Stimulated activated effector memory CD8-positive, alpha-beta T cell treated with anti-CD3 and anti-CD28 coated beads, Interleukin-12 subunit alpha, Interleukin-12 subunit beta, amount 100 ng/mL, for 72 hours (primary cell): ENCODE results near the gene PREX1.

Experiments used
- ATAC-seq: fragments of 150-1000 bp; cut with Tn5 transposase; 2 replicates; pipeline ENCODE4 v1.10.0; 2021
- DNase-seq, 2 donors: peaks; one replicate each; pipeline ENCODE4 v3.0.0; 2021 to 2022; ENCODE audit warnings: low spot score in 2 of 2
- H3K27ac Mint-ChIP-seq: one replicate; pipeline ENCODE4 v1.8.0; 2022; ENCODE audit warnings: mild to moderate bottlenecking, mixed read lengths
- H3K36me3 Mint-ChIP-seq: one replicate; pipeline ENCODE4 v1.8.0; 2022; ENCODE audit warnings: mild to moderate bottlenecking, mixed read lengths
- H3K4me1 Mint-ChIP-seq: one replicate; pipeline ENCODE4 v1.8.0; 2022; ENCODE audit warnings: mixed read lengths
- H3K4me3 Mint-ChIP-seq: one replicate; pipeline ENCODE4 v1.8.0; 2022; ENCODE audit warnings: mild to moderate bottlenecking, mixed read lengths
- H3K9me3 Mint-ChIP-seq: one replicate; pipeline ENCODE4 v1.8.0; 2022; ENCODE audit warnings: mixed read lengths

PREX1 gene

DNA sequence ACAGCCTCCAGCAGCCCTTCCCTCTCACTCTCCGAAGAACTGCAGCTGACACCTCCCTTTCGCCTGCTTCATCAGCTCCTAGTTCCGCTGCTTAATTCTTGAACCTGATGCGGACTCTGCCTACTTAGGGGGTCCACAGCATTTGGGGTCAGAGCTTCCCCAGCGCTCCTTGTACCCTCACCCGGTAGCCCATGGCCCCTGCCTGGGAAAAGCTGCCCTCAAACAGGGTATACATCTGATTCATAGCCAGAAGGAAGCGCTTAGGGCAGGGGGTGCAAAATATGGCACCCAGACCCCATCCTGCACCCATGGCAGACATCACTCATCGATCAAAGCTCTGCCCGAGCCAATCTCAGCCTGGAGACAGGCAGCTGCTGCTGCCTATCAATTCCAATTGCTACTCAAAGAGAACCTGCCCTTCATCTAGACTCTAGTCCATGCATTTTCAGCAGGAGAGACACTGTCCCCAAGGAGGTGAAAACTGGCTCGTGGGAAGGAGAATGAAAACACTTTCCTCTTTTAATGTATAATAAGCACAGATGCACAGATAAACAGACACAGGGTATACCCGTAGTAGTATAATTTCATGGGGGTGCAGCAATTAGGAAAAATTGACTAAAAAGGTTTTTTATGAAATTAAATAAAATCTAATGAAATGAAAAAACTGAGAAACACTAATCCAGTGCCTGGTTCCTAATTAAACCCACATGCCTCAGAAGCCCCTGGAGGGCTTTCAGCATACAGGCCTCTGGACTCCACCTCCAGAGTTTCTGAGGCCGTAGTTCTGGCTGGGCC lies 194.8 kb downstream of the PREX1 start:
- Mint-ChIP-seq H3K4me1 (peaks cover 32% of the 10 kb centered on the region), H3K4me3 (no peak overlapping the region), H3K9me3 (no peaks in the 10 kb centered on the region), H3K27ac (peak overlapping the region; percentile 46), H3K36me3 (peaks cover 89% of the 10 kb centered on the region)
- DNase-seq: no peak
- ATAC-seq: no peak

DNA sequence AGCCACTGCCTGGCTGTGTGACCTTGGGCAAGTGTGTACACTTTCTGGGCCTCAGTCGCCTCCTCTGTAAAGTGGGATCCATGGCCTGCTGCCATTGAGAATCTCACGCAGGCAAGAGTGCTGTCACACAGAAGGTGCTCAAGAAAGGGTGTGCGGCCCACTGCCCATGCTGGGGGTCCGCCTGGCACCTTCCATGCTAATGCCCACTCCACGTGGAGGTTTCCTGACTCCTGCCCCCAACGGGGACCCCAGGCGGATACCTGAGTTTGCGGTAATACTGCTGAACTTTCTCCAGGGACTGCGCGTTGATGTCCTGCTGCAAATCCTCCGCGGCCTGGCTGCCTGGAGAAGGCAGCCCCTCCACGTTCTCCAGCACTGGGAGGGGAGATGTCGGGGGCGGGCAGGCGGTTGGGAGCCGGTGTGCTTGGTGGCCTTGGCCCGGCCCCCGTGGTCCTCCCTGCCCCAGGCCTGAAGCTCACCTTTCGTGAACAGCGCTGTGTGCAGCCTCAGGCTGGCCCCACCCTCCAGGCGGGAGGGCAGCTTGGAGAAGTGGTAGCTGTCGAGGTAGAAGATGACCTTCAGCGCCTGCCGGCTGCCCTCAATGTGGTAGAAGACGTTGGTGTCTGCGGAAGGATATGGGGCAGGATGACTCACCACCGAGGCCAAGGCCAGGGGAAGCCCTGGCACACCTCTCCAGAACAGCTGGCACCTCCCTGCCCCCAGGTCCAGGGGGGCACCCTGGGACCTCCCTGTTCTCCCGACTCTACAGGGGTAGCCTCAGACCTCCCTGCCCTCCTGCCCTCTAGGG lies 195.6 kb downstream of the PREX1 start:
- Mint-ChIP-seq H3K4me3 (no peak overlapping the region), H3K36me3 (peaks cover 88% of the 10 kb centered on the region), H3K4me1 (peaks cover 29% of the 10 kb centered on the region), H3K9me3 (no peaks in the 10 kb centered on the region), H3K27ac (peak overlapping the region; percentile 46)
- no peak for DNase-seq
- ATAC-seq: peak; percentile 83

DNA sequence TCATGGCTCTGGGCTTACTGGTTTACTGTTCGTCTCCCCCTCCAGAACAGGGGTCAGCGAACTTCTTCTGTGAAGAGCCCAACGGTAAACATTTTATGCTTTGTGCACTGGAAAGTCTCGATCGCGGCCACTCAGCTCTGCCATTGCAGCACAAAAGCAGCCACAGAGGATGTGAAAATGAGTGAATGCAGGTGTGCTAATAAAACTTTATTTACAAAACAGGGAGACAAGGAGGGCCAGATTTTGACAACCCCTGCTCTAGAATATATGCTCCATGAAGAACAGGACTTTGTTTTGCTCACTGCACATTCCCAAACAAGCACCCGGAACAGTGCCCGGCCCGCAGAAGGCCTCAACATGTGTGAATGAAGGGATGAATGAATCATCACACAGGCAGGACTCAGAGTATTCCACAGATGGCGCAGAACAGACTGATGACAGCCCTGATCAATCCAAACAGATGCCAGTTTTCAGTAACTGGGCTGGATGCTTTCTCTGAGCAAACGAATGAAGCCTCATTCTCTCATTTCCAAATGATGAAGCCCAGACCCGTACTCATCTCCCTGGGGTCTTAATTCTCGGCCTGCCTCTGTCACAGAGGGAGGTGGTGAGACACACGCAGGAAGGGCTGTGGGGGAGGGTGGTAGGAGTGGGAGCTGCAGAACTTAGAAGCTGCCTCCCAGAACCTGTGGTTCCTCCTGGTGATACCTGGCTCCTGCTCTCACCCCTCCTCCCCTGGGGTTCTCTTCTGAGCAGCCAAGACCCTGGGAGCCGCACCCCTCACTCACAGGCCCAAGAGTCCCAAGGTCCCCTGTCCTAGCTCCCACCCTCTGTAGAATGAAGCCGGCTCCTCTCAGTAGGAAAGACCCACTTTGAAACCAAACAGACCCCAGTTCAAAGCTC lies 196.4 kb downstream of the PREX1 start:
- peaks cover 29% of the 10 kb centered on the region for H3K4me1 Mint-ChIP-seq
- peaks cover 95% of the 10 kb centered on the region for H3K36me3 Mint-ChIP-seq
- ATAC-seq (no peak), DNase-seq (no peak)
- H3K4me3 Mint-ChIP-seq: no peak overlapping the region
- no peak overlapping the region for H3K27ac Mint-ChIP-seq
- no peaks in the 10 kb centered on the region for H3K9me3 Mint-ChIP-seq

DNA sequence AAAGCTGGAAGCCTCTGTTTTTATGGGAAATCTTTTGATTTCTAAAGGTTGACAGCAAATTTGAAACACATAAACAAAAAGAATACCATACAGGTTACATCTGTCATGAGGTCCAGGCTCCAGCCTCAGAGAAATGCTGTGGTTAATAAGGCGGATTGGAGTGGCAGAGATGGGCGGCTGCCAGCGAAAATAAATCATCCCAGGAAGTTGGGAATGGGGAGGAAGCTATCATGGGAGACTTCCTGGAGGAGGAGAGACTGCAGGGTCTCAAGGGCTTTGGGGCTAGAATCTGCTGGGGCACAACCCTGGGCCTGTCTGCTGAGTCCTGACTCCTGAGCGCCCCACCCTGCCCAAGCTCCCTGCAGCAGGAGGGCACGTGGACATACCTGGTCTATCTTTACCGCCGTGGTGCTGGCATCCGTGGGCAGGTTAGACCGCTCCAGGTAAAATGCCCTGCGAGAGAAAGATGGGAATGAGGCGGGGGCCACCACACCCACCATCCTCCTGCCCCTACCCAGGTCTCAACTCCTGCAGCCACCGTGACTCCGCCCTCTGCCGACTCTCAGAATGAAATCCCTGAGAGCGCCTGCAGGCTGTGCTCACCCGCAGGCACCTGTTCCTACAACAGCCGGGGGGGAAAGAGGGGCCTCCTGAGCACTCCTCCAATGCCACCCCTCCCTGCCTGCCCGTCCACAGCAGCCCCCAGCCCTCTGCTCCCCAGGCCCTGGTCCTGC lies 197.3 kb downstream of the PREX1 start:
- Mint-ChIP-seq H3K4me1 (peaks cover 25% of the 10 kb centered on the region), H3K27ac (peak overlapping the region; percentile 52), H3K36me3 (peaks cover 98% of the 10 kb centered on the region), H3K9me3 (no peaks in the 10 kb centered on the region), H3K4me3 (no peak overlapping the region)
- DNase-seq (no peak), ATAC-seq (no peak)

DNA sequence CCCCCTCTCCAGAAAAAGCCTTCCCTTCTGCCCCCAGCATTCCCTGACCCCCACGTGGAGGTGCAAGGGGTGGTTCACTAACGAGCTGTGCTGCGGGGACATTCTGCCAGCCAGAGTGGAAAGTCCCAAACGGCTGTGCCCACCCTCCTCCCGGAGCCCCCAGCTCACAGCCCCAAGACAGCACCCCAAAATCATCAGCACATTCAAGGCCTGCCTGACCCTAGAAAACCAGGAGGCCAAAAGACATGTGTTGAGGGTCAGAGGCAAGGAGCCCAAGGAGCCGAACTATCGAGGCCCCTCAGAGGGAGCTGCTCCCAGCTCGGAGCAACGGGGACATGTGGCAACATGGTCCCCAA lies 197.9 kb downstream of the PREX1 start:
- H3K36me3 Mint-ChIP-seq: peaks cover 99% of the 10 kb centered on the region
- peak overlapping the region; percentile 52 for H3K27ac Mint-ChIP-seq
- H3K4me1 Mint-ChIP-seq: peaks cover 19% of the 10 kb centered on the region

DNA sequence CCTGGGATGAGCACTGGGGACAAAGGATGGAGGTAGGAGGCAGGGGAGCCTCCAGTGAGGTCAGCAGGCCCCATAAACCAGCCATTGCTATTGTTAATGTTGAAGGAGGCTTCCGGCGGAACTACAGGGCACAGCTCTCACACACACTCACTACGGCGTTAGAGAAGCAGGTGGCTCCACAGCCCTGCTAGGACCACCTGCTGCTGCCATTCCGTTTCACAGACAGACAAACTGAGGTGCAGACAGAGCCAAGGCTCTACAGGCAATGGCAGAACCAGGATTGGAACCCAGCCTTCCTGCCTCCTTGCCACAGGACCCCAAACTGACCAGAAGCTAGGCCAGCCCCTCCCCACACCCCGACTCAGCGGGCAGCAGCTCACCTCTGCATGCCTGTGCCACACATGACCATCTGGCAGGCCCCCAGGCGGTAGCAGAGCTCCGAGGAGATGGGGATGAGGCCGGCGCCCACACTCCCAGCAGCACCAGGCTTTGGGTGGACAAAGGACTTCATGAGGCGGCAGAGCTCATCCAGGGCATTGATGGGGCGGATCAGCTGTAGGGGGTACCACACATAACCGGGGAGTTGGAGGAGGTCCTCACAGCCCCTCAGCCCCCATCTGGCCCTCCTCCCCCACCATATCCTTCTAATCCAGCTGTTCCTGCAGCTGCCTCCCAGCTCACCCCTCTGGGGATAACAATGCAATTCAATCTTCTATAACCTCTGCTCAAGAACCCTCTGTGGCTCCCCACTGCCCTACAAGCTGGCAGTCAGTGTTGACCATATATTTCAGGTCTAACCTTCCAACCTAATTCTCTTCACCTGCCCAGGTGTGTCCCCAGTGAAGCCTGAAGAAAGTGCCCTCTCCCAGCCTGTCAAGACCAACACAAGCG lies 198.5 kb downstream of the PREX1 start:
- DNase-seq: no peak
- H3K4me3 Mint-ChIP-seq: no peak overlapping the region
- peaks cover 17% of the 10 kb centered on the region for H3K4me1 Mint-ChIP-seq
- peaks cover 99% of the 10 kb centered on the region for H3K36me3 Mint-ChIP-seq
- no peak for ATAC-seq
- H3K9me3 Mint-ChIP-seq: no peaks in the 10 kb centered on the region
- H3K27ac Mint-ChIP-seq: peak overlapping the region; percentile 52

More for the DNA sequence above, 197.9 kb downstream of the PREX1 start:
- H3K9me3 Mint-ChIP-seq: no peaks in the 10 kb centered on the region
- H3K4me3 Mint-ChIP-seq: no peak overlapping the region
- no peak for ATAC-seq
- no peak for DNase-seq

DNA sequence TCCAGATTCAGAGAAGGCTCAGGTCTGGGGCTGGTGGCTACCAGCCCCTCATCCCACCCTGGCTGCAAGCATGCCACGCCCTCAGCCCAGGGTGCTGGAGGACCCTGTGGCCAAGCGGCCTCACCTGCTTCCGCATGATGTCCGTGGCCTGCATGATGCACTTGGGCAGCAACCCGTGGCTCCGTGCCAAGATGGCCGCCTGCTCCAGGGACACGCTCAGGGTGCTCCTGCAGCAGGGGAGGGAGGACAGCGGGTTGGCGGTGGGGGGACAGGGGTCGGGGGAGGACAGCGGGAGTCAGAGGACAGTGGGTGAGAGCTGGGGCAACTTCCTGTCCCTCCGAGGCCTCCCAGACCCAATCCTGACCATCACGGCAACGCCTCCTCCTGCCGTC lies 200.1 kb downstream of the PREX1 start:
- Mint-ChIP-seq H3K27ac (no peak overlapping the region), H3K9me3 (no peaks in the 10 kb centered on the region), H3K36me3 (peaks cover 96% of the 10 kb centered on the region), H3K4me1 (peaks cover 4% of the 10 kb centered on the region), H3K4me3 (no peak overlapping the region)
- no peak for DNase-seq
- no peak for ATAC-seq

DNA sequence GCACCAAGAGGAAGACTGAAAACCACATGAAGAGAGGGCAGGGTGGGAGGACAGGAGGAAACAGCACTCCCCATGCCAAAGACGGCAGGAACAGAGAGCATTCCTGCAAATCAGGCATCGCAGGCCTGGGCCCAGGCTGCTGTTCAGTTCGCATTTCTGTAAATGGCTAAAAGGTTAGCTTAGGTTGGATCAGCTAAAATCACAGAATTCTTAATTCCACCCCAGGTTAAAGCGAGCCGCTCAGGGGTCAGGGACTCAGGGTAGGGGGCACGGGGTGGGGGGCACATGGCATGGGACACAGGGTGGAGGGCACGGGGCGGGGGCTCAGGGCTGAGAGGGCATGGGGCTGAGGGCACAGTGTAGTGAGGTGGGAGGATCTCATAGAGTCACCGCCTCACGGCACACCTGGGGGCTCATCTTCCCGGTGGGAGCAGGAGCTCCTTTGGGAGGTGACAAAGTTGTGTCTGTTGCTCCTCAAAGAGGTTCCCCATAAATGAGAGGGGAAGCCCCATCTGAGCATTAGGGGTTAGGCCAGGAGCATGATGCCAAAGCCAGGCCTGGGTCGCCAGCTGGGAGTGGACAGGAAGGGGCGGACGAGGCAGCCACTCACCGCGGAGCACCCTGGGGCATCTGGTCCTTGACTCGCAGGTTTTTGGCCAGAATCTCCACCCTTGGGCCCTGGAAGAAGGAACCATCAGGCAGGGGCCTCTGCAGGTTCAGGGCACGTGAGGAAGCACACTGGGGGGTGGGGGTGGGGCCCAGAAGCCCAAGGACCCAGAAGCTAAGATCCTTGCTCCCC lies 200.7 kb downstream of the PREX1 start:
- Mint-ChIP-seq H3K36me3 (peaks cover 96% of the 10 kb centered on the region), H3K9me3 (no peaks in the 10 kb centered on the region), H3K4me1 (no peaks in the 10 kb centered on the region), H3K27ac (peak overlapping the region; percentile 38), H3K4me3 (no peak overlapping the region)
- DNase-seq (no peak), ATAC-seq (no peak)

DNA sequence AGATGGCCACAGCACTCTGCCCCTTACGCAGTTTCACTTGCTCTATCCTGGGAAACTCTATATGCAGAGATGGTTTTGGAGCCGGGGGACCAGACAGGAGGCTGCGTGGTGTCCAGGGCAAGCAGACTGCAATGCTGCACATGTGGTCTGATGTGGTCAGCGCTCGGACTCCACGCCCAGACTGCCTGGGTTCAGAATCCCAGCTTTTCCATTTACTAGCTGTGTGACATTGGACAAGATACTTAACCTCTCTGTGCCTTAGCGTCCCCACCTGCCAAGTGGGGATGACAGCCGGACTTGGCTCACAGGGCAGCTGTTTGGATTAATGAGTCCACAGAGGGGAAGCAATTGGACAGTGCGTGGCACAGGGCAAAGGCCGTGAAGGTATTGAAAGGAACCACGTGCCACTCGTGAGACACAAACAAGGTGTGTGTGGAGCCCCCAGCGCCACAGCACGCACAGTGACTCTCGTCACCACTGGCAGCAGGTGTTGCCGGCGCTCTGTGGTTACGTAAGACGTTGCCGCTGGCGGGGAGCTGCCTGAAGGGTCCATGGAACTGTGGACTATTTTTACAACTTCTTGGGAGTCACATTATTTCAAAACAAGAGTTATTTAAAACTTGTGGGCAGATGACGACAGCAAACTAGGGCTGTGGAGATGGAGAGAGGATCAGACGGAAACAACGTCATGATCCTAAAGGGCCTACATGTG lies 201.4 kb downstream of the PREX1 start:
- ATAC-seq (no peak), DNase-seq (no peak)
- Mint-ChIP-seq H3K27ac (peak overlapping the region; percentile 38), H3K36me3 (peaks cover 94% of the 10 kb centered on the region), H3K4me3 (no peak overlapping the region), H3K9me3 (no peaks in the 10 kb centered on the region), H3K4me1 (peaks cover 5% of the 10 kb centered on the region)

DNA sequence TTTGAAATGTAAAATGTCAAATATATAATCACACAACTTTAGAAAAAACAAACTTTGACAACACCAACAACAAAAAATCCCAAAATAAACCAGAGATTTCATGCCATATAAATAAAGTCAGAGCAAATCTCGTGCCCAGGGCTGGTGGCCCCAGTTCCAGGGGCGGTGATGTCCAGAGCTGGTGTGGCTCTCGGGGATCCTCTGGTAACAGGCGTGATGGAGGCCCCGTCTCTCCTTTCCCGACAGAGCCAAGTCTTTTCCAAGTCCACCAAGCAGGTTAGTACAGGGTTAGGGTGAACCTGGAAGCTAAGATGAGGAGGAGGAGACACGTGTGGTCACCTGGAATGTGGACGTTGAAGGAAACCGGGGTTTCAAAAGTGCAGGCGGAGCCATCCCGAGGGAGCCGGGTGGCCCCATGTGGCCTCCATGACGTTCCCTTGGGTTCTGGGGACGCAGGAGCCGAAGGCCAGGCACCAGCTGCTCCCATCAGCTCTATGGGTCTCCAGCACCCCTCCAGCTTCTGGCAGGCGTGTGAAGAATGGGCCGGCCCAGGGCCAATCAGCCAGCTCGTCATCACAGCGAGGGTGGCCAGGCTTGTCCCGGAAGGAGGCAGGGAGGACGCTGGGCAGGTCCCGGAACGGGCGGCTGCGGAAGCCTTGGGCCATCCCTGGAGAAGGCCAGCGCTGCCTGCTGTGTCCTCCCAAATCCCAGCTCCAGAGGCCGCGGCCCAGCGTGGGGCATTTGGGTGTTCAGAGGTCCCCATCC lies 202.5 kb downstream of the PREX1 start:
- DNase-seq (no peak), ATAC-seq (no peak)
- Mint-ChIP-seq H3K36me3 (peaks cover 93% of the 10 kb centered on the region), H3K27ac (no peak overlapping the region), H3K4me3 (no peak overlapping the region), H3K4me1 (peaks cover 15% of the 10 kb centered on the region), H3K9me3 (no peaks in the 10 kb centered on the region)

DNA sequence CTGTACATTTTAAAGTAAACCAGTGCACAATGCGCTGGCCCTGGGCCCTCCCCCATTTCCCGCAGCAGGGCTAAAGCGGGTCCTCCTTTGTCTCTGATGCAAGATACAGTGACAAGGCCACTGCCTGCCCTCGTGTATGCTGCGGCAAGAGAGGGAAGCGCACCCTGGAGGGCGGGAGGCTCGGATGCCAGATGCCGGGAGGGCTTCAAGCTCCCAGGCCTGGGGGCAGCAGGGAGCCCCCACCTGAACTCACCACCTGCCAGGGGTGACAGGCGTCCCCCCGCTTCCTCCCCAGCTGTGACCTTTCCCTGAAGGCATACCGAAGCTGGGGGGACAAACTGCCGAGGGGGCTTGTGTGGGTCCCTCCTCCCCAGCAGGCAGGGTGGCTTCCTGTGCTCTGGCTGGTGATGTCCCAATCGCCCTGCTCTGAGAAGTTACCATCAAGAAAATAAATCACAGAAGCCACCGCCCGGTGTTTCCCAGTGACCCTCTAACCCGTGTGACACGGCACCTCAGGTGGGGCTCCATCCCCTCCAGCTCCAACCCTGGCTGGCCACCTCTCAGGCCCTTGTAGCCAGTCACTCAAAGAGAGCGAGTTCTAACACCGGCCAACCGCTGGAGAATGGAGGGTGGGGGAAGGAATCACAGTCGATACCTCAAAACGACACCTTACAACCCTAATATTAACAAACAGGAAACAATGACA lies 203.3 kb downstream of the PREX1 start:
- H3K9me3 Mint-ChIP-seq: no peaks in the 10 kb centered on the region
- H3K4me1 Mint-ChIP-seq: peaks cover 16% of the 10 kb centered on the region
- H3K36me3 Mint-ChIP-seq: peaks cover 93% of the 10 kb centered on the region
- no peak for ATAC-seq
- no peak overlapping the region for H3K4me3 Mint-ChIP-seq
- no peak overlapping the region for H3K27ac Mint-ChIP-seq
- no peak for DNase-seq

DNA sequence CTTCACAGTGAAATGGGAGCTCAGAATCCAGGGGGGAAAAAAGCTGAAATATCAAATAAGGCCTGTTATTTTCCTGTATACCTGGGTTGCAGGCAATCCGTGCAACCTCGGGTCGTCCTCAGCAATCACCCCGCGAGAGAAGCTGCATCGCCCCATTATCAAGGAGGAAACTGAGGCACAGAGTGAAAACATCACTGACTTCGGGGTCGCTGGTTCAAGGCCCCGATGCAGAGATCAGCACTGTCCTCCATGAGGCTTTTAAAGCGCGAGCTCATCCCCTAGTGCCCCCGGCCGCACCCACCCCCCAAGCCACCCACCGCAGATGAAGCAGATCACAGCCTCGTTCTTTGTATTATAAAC lies 203.9 kb downstream of the PREX1 start:
- no peaks in the 10 kb centered on the region for H3K9me3 Mint-ChIP-seq
- DNase-seq (no peak), ATAC-seq (no peak)
- peaks cover 16% of the 10 kb centered on the region for H3K4me1 Mint-ChIP-seq
- no peak overlapping the region for H3K27ac Mint-ChIP-seq
- H3K4me3 Mint-ChIP-seq: no peak overlapping the region
- H3K36me3 Mint-ChIP-seq: peaks cover 87% of the 10 kb centered on the region
